IPS-11a (cell line): Measurements from ENCODE around the gene WNT3.
A peak's percentile ranks its signal among the peaks of the same experiment; 100 is the strongest.

Experiments
- H3K4me3 ChIP-seq: one replicate; pipeline ENCODE4 v1.5.1; 2013; ENCODE audit warnings: low read depth, low read length, control low read depth

Gene WNT3

DNA sequence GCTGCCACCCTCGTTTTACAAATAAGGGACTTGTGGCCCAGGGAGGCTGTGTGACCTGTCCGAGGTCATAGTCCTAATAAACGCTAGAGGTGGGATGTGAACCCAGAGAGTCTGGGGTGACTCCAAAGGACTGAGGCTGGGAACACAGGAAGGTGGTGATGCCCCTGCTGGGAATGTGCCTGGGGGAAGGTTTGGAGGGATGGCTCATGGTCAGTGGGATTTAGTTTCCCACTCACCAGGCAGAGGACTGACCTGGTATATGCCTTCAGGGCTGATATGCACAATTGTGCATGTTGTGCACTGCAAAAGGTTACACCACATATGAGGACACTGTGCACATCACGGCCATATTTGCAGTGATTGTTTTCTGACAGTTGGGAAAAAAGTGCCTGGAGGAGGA is 19.0 kb upstream of the WNT3 start:
- H3K4me3 ChIP-seq = no peak overlapping the region

DNA sequence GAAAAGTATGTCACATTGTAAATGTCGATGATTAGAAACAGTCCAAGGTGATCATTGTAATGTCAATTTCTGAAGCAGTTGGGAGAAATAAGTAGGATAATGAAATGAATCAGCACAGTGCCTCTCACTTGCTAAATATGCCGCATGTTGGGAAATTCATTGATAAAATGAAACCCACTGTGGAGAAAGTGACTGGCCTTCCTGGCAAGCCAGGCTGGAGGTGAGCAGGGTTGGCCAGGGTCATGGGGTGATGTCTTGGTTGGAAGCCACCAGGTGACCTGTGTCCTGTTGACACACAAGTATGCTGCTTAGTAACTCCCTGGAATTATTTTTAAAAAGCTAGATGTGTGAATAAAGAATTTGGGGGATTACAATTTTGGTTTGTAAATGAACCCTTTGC is 18.0 kb upstream of the WNT3 start:
- H3K4me3 ChIP-seq = no peak overlapping the region

DNA sequence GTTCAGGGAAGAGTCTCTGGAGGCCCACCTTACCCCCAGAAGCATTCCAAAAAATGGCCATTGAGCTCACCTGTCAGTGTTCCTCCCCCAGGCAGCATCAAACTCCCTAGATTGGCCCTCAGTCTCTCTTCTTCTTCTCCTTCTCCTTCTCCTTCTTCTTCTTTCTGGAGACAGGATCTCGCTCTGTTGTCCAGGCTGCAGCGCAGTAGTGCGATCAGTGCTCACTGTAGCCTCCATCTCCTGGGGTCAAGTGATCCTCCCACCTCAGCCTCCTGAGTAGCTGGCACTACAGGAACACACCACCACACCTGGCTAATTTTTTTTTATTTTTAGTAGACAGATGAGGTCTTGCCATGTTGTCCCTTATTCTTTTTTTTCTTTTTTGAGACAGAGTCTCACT is 16.4 kb upstream of the WNT3 start:
- H3K4me3 ChIP-seq = no peak overlapping the region

DNA sequence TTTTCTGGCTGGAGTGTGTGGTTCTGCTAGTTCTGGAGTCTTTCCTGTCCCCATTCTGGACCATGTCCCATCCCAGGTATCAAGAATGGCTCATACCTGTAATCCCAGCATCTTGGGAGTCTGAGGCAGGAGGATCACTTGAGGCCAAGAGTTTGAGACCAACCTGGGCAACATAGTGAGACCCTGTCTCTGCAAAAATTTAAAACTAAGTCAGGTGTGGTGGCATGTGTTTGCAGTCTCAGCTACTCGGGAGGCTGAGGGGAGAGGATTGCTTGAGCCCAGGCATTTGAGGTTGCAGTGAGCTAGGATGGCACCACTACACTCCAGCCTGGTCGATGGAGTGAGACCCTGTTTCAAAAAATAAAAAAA is 15.3 kb upstream of the WNT3 start:
- no peak overlapping the region for H3K4me3 ChIP-seq

DNA sequence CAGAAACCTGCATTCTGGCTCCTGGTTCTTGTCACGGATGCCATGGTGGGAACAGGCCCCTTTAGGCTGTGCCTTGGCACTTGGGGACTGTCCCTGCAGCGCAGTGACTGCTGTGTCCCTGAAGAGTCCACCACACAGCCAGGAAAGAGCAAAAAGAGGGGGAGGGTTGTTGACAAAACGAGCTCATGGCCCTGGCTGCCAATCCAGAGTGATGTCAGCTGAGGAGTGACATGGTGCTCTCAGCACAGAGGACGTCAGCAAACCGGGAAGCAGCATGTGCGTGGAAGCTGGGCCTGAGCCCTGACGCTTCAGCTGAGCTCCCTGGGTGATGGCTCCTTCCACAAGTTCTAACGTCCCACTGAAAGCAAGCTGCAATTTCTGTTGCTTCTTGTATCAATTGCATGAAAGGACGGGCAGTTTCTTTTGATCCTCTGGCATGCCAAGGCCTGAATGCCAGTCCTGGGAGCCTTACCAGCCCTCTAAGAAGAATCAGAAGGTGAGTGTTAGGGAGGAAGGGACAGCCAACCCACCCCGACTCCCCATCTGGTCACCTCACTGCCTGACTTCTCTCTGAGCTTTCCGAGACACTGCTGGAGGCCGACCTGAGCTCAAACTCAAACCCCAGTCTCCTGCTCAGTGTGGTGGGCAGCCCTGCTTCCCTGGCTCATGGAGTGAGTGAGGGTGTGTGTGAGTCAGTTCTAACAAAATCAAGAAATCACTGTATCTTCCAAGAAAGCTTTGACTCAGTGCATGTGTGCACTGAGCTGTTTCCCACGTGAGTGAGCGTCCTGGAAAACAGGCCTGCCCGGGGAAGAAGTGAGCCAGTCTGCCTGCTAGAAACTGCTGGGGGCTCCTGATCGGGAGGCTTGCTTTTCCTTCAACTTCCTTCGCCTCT is 14.7 kb upstream of the WNT3 start:
- no peak overlapping the region for H3K4me3 ChIP-seq

GRCh38 chr17:46832331-46832821 is 13.9 kb upstream of the WNT3 start:
- no peak overlapping the region for H3K4me3 ChIP-seq

GRCh38 chr17:46831573-46832330 is 13.3 kb upstream of the WNT3 start:
- no peak overlapping the region for H3K4me3 ChIP-seq

DNA sequence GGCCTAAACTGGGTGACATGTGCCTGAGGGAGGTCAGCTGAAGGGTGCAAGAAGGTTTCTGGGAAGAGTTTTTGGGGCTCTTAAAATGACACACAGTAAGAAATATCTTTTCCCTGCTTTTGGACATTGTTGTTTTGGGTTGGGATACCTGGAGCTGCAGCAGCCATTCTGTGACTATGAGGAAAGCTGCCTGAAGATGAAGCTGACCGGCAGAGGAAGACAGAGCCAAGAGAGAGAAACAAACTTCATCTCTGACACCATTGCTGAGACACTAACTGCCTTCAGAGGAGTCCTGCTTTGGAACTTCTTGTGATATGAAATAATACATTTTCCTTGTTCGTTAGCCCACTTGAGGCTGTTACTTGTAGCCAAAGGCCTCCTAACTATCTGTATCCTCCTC is 8.8 kb upstream of the WNT3 start:
- H3K4me3 ChIP-seq = no peak overlapping the region

- H3K4me3 ChIP-seq = no peak overlapping the region
These were observed 7.6 kb upstream of the WNT3 start for GRCh38 chr17:46826116-46826515.

GRCh38 chr17:46823657-46824056 is 5.2 kb upstream of the WNT3 start:
- H3K4me3 ChIP-seq = no peak overlapping the region

DNA sequence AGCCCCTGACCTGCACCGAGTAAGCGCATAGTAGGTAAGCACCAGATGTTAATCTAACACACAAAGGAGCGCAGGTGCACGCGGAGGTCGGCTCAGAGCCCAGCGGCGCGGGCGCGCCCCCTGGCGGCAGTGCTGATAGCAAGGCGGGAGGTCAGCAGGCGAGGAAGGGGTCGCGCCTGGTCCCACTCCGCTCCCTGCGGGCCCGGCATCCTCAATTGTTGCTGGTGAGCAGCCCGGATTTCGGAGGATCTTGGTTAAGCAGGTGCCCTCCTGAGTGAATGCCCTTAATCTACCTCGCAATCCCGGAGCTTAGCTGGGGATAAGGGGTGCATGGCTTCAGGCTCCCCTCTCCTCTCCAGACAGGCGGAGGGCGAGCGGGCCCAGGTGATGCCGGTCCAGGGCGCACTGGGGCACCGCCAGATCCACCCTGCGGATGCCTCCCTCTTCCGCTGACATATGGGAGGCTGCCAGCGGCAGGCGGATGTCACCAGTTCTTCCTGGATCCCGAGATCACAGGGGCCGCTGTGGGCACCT is 4.0 kb upstream of the WNT3 start:
- H3K4me3 ChIP-seq = no peak overlapping the region

DNA sequence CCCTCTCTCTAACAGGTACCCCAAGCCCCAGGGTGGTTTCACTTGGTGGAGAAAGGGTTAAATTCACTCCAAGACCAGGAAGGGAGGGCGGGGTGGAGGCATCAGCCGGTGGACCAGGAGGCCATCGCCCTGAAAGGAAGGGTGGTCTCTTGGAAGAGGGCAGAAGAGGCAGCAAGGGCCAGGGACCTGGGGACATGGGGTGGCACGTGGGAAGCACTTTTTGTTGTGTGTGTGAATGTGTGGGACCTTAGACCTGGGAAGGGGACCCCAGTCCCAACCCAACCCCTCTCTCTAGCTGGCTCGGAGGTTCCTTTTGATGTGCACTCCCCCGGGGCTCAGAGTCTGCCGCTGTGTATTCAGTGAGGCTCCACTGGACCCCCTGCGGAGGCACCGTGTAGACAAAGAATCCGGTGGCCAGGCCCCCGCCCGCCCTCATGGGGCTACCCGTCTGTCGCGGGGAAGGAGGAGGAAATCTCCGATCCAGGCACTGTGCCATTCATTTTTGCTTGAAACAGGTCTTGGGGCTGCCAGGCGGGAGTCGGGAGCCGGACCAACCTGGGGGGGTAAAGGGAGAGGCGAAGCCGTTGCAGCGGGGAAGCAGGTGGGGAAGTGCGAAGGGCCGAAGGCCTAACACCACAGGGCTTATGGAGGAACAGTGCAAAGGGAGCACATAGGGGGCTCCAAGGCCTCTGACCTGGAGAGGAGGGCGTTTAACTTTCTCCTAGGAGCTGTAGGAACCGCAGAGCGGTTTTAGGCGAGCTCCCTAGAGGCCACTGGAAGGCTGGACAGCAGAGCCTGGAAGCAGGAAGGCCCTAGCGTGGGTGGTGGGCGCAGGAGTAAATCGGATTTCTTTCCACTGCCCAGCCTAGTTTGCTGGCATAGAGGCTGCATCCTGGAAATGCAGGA is 3.2 kb upstream of the WNT3 start:
- H3K4me3 ChIP-seq = no peak overlapping the region

DNA sequence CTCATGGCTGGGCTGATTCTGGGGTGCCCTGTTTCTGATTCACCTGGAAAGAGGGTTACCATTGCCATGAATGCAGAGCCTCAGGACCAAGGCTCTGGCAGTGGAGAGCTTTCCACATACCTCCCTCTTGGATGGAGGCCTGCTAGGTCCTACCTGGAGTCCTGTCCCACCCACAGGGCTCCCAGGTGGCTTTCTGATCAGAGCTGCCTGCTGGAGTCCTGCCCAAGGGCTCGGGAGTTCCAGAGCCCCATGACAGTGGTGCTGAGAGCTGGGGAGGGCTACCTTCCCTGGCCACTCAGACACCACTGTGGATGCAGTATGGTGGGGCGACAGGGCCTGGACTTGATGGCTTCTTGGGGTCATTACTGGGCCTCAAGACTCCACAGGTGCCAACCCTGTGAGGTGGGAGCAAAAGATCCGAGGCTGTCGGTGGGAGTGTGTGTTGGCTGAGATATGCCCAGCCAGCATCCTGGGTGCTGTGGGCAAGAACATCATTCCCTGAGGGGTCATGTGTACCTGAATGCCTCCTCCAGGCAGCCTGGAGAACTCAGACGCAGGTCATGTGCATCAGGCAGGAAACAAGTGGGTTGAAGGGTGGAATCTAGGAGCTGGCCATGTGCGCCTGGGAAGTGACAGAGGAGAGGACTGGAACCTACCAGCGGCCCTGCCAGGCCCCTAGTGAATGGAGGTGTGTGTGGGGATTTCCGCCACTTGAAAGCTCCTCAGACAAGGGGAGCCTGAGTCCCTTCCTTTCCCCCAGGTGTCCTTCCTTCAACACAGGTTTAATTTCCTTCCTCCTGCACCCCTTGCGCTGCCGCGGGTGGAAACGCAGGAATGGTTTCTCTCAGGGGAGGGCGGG is 2.3 kb upstream of the WNT3 start:
- no peak overlapping the region for H3K4me3 ChIP-seq

GRCh38 chr17:46819906-46820351 is 1.4 kb upstream of the WNT3 start:
- H3K4me3 ChIP-seq = no peak overlapping the region

DNA sequence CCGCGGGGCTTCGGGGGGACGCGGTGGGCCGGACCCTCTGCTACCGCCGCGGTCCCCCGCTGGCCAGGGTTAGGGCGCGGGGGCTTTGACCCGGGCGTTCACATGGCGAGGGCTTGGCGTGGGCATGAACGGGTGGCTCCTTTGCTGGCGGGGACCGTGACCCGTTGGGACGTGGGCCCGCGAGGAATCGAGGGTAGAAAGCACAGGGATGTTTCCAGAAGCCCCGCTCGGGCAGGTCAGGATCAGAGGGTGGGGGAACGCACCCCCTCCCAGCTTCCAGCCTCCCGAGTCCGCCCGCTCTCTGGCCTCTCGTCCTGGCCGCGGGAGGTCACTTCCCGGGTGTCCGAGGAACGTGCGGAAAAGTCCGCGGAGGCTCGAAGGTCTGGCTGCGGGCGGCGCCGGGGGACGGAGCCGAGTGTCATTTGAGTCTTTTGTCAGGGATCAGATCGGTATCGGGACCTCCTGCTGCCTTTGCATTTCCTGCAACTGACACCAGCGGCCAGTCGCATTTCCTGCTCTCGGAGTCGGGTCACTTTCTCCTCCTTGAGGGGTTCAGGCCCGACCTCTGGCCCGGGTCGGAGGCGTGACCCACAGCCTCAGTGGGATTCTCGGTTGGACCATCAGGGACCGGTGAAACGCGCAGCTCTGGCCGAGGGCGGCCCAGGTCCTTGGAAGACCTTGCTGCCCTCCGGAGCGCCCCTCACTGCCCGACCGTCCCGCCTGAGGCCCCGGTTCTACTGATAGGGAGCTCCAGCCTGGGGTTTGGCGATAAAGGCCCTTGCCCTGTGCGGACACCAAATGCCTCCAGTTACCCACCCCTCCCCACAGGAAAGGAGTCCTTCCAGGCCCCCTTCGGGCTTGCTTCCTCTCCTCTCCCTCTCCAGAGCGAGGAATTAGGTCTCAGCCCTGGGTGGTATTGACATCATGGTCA is 702 bp upstream of the WNT3 start:
- peak overlapping the region; percentile 28 for H3K4me3 ChIP-seq

DNA sequence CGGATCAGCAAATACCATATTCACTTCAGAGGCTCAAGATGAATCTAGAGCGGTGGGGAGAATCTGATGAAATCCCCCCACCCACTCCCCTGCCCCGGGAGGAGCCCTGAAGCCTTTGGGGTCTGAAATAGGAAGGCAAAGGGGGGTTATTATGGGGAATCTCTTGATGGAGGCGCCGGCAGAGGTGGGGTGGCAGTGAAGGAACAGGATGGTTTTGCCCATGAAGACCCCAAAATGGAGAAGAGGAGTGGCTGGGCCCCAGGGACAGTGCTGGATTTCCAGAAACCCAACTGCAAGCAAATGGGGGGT is 637 bp downstream of the WNT3 start:
- peak overlapping the region; percentile 13 for H3K4me3 ChIP-seq

GRCh38 chr17:46817151-46817900 is 1.2 kb downstream of the WNT3 start:
- H3K4me3 ChIP-seq = peak overlapping the region; percentile 13
